IgD-negative memory B cell (primary cell): ENCODE results near the gene EVL. TPM values are rescaled to one million over a fixed set of nuclear protein-coding genes. Genes with fewer than 3 reads are reported as not detected.

Source experiments
- H3K27ac Mint-ChIP-seq, 3 donors: one replicate each; pipeline ENCODE4 v1.8.0; 2020 to 2022; ENCODE audit warnings: mild to moderate bottlenecking in 3 of 3, mixed read lengths in 3 of 3, moderate library complexity in 1 of 3
- H3K27me3 Mint-ChIP-seq: one replicate; pipeline ENCODE4 v1.8.0; 2021; ENCODE audit warnings: mixed read lengths
- H3K36me3 Mint-ChIP-seq: one replicate; pipeline ENCODE4 v1.8.0; 2020; ENCODE audit warnings: mild to moderate bottlenecking, mixed read lengths
- H3K4me1 Mint-ChIP-seq, 3 donors: one replicate each; pipeline ENCODE4 v1.8.0; 2020 to 2022; ENCODE audit warnings: mixed read lengths in 3 of 3, mild to moderate bottlenecking in 1 of 3
- H3K4me3 Mint-ChIP-seq, 4 donors: one replicate each; pipeline ENCODE4 v1.8.0; 2020 to 2022; ENCODE audit warnings: mild to moderate bottlenecking in 4 of 4, mixed read lengths in 4 of 4, moderate library complexity in 3 of 4
- H3K9me3 Mint-ChIP-seq, 3 donors: one replicate each; pipeline ENCODE4 v1.8.0; 2020 to 2021; ENCODE audit warnings: mixed read lengths in 3 of 3, mild to moderate bottlenecking in 1 of 3
- polyA plus RNA-seq: library from polyadenylated mRNA; unstranded; fragments of 300-500 nt; fragmentation: Illumina TruSeq; gene quantifications from one replicate; pipeline ENCODE4 v1.2.3, GENCODE V29; 2021

Gene EVL
- polyA plus RNA-seq, 1 donor from 2014 or later, result 73.3 TPM

DNA sequence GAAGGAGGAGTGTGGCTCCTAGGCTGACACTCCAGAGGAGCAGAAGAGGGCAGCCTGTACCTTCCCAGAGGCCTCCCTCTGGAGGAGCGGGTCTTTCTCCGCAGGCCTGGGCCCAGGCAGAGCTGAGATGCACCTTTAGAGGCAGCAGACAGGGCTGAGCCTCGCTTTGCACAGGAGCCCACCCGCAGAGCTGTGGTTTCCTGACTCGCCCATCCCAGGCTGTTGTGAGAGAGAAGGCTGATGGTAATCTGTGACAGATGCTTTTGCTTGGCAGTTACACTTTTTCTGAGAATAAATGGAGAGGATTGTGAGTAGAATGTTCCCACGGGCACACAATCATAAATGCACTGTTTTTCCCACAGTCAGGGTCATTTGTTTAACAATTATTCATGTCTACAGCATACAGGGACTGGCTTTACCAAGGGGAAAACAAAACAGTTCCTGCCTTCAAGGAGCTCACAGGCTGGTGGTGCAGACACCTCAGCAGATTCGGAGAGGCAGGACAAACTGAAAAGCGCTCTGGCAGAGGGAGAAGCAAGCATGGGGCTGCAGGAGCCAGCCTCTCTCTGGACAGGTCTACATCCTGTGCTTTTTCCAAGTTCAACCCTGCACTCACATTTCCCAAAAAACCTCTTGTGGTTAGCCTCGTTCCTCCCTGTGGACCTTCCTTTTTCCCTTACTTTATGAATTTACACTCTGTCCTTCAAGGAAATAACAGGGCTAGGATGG, 13.9 kb downstream of the EVL start:
- no peaks in the 10 kb centered on the region for H3K27me3 Mint-ChIP-seq
- H3K36me3 Mint-ChIP-seq, result no peaks in the 10 kb centered on the region

DNA sequence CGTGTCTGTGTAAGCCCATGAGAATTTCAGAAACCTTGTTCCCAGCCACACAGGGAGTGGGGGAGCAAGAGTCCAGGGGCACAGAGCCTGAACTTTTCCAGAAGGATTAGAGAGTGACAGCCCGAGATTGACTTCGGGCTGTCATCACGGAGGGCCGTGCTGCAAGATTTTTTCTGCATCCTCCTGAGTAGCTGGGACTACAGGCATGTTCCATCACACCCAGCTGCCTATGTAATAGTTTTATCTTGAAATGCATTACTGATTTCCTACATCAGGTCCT, 14.4 kb downstream of the EVL start:
- Mint-ChIP-seq H3K36me3 (no peaks in the 10 kb centered on the region), H3K4me3 (peak overlapping the region in 2 of 4 donors; percentile 30 to 79), H3K9me3 (no peaks in the 10 kb centered on the region), H3K4me1 (peaks cover 55 to 69% (median 62%) of the 10 kb centered on the region in 3 donors), H3K27ac (peak overlapping the region; percentile 79 to 90 (median 86)), H3K27me3 (no peaks in the 10 kb centered on the region)

More for the DNA sequence above, 13.9 kb downstream of the EVL start:
- Mint-ChIP-seq H3K9me3 (no peaks in the 10 kb centered on the region), H3K4me1 (peaks cover 58 to 73% (median 65%) of the 10 kb centered on the region in 3 donors), H3K4me3 (peak overlapping the region in 3 of 4 donors; percentile 42 to 83 (median 53)), H3K27ac (peak overlapping the region; percentile 79 to 90 (median 86))

DNA sequence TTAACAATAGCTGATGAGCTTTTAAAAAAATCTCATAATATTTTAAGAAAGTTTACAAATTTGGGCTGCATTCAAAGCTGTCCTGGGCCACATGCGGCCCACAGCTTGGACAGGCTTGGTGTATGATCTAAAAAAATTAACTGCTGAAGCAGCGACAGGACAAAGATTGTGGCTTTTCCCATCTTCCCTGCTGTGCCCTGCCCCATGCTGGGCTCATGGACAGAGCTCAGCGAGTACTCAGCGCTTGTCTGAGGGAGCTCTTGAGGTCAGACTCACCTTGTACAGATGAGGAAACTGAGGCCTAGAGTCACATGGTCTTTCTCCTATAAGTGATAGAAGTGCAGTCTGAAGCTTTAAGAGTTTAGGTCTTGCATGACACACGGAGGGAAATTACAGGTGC, 15.0 kb downstream of the EVL start:
- Mint-ChIP-seq H3K27me3 (no peaks in the 10 kb centered on the region), H3K27ac (peak overlapping the region; percentile 33 to 86 (median 79)), H3K4me3 (peak overlapping the region in 1 of 4 donors; percentile 30), H3K36me3 (no peaks in the 10 kb centered on the region), H3K9me3 (no peaks in the 10 kb centered on the region), H3K4me1 (peaks cover 54 to 65% (median 57%) of the 10 kb centered on the region in 3 donors)

DNA sequence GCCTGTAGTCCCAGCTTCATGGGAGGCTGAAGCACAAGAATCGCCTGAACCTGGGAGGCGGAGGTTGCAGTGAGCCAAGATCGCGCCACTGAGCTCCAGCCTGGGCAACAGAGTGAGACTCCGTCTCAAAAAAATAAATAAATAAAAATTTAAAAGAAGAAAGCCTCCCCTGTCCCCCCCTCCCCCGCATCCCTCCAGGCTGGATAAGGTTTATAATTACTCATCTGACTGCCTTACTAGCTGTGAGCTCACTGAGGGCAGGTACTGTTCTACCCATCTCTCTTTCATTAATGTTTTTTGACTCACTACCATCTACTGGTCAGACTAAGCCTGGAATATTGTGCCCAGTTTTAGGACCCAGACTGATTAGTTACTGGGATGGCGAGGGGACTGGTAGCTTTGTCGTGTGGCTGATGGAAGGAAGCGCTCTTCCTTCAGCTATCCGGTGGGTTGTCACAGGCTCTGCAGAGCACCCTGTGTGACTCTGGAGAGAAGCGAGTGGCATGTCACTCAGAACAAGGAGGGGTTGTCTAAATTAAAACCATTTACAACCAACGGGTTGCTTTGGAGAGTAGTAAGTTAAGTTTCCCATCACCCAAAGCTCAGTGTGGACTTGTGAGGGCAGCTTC, 16.9 kb downstream of the EVL start:
- Mint-ChIP-seq H3K27me3 (no peaks in the 10 kb centered on the region), H3K9me3 (no peaks in the 10 kb centered on the region), H3K4me3 (peak overlapping the region in 2 of 4 donors; percentile 37 to 87), H3K27ac (peak overlapping the region; percentile 48 to 89 (median 78)), H3K36me3 (no peaks in the 10 kb centered on the region), H3K4me1 (peaks cover 36 to 55% (median 45%) of the 10 kb centered on the region in 3 donors)

DNA sequence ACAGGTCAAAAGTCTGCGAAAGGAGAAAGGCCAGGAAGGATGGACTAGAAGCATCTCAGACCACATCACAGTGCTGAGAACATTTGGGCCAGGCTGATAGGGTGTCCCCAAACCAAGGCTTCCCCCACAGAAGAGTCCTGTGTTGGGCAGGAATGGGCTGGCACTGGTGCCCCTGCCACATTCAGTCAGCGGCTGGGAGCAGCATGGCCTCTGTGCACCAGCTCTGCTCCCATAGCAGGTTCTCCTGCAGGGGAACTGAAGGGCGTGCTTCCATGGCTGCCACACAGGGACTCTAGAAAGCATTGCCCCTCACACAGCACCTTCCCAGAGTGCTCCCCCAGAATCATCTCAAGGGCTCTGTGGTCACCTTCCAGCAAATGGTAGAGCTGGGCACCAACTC, 17.5 kb downstream of the EVL start:
- Mint-ChIP-seq H3K4me3 (peak overlapping the region in 1 of 4 donors; percentile 79), H3K27ac (peak overlapping the region in 1 of 3 donors; percentile 47), H3K27me3 (no peaks in the 10 kb centered on the region), H3K36me3 (no peaks in the 10 kb centered on the region), H3K9me3 (no peaks in the 10 kb centered on the region), H3K4me1 (peaks cover 35 to 53% (median 45%) of the 10 kb centered on the region in 3 donors)

DNA sequence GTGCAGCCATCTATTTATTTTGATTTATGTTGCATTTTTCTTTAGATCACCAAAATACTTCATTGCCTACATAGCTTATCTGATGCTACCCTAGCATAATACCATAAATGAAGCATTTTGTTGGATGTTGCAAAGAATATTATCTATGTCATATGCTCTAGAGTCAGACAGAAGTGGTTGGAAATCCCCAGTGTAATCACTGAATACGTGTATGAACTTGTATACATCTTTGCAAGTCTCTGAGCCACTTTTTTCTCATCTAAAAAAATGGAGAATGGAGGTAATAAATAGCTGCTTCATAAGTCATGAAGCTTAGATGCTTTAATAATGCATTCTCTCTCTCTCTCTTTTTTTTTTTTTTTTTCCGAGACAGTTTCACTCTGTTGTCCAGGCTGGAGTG, 18.5 kb downstream of the EVL start:
- Mint-ChIP-seq H3K9me3 (no peaks in the 10 kb centered on the region), H3K27ac (no peak overlapping the region), H3K4me1 (peaks cover 29 to 48% (median 38%) of the 10 kb centered on the region in 3 donors), H3K36me3 (no peaks in the 10 kb centered on the region), H3K27me3 (no peaks in the 10 kb centered on the region), H3K4me3 (peak overlapping the region in 1 of 4 donors; percentile 22)

DNA sequence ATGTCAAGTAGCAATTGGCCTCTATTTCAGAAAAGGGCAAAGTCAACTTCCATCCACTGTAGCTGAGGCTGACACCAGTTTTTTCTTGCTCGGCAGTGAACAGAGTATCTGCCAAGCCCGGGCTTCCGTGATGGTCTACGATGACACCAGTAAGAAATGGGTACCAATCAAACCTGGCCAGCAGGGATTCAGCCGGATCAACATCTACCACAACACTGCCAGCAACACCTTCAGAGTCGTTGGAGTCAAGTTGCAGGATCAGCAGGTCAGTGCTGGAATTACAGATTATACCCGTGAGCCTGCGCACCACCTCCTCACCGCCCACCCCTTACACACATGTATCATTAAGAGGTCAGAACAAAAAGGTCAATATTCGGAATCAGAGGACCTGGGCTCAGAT, 19.4 kb downstream of the EVL start:
- H3K36me3 Mint-ChIP-seq, result no peaks in the 10 kb centered on the region
- H3K27ac Mint-ChIP-seq, result peak overlapping the region in 1 of 3 donors; percentile 53
- no peaks in the 10 kb centered on the region for H3K9me3 Mint-ChIP-seq
- no peaks in the 10 kb centered on the region for H3K27me3 Mint-ChIP-seq
- H3K4me3 Mint-ChIP-seq, result no peak overlapping the region
- H3K4me1 Mint-ChIP-seq, result peaks cover 20 to 39% (median 32%) of the 10 kb centered on the region in 3 donors

DNA sequence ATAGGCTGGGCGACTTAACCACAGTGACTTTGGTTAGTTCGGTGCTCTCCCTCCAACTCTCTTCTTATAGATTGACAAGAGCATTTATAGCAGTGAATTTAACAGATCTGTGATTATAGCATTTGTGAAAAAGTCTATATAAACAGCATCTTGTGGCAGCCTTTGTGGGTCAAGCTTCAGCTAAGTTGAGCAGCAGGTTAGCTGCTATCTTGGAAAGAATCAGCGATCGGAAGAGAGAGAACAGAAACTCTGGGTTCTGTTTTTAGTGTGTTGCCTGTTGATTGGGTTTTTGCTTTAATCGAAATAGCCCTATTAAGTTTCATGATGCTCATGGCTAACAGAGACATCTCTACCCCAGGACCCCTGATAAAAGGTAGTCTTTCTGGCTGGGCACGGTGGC, 20.2 kb downstream of the EVL start:
- Mint-ChIP-seq H3K27me3 (no peaks in the 10 kb centered on the region), H3K9me3 (no peaks in the 10 kb centered on the region), H3K4me1 (peaks cover 12 to 34% (median 30%) of the 10 kb centered on the region in 3 donors), H3K27ac (no peak overlapping the region), H3K4me3 (no peak overlapping the region), H3K36me3 (no peaks in the 10 kb centered on the region)

DNA sequence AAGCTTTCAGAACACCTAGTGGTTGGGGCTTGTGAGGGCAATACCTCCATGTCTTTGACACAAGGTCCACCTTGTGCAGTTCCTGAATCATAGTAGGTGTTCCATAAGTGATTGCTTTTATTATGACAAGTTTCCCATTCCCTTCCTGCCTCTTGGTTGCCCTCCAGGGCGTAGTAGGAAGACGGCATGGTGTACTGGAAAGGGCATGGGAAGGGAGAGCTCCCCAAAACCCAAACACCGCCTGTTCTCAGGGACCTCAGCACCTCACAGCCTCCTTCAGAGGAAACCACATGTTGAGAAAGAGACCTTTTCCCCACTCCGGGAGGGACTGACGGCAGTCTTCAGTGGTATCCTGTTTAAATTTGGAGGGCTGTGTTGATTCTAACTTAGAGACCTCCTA, 21.1 kb downstream of the EVL start:
- H3K9me3 Mint-ChIP-seq, result no peaks in the 10 kb centered on the region
- no peak overlapping the region for H3K27ac Mint-ChIP-seq
- peak overlapping the region in 2 of 4 donors; percentile 3 to 49 for H3K4me3 Mint-ChIP-seq
- H3K36me3 Mint-ChIP-seq, result no peaks in the 10 kb centered on the region
- peaks cover 8 to 34% (median 24%) of the 10 kb centered on the region in 3 donors for H3K4me1 Mint-ChIP-seq
- no peaks in the 10 kb centered on the region for H3K27me3 Mint-ChIP-seq

DNA sequence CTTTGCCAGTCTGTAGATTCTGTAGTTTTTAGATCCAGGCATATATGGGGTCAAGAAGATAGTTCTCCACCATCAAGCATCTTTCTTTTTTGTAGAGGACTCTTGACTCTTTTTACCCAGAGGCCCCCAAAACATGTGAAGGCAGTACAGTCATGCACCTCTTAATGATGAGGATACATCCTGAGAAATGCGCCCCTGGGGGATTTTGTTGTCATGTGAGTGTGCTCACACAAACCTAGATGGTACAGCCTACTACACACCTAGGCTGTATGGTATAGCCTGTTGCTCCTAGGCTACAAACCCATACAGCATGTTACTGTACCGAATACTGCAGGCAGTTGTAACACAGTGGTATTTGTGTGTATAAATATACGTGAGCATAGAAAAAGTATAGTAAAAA, 23.0 kb downstream of the EVL start:
- H3K9me3 Mint-ChIP-seq, result no peaks in the 10 kb centered on the region
- H3K4me3 Mint-ChIP-seq, result no peak overlapping the region
- no peaks in the 10 kb centered on the region for H3K36me3 Mint-ChIP-seq
- H3K27ac Mint-ChIP-seq, result peak overlapping the region in 2 of 3 donors; percentile 11 to 22
- H3K4me1 Mint-ChIP-seq, result peaks cover 5 to 22% (median 12%) of the 10 kb centered on the region in 3 donors
- no peaks in the 10 kb centered on the region for H3K27me3 Mint-ChIP-seq

DNA sequence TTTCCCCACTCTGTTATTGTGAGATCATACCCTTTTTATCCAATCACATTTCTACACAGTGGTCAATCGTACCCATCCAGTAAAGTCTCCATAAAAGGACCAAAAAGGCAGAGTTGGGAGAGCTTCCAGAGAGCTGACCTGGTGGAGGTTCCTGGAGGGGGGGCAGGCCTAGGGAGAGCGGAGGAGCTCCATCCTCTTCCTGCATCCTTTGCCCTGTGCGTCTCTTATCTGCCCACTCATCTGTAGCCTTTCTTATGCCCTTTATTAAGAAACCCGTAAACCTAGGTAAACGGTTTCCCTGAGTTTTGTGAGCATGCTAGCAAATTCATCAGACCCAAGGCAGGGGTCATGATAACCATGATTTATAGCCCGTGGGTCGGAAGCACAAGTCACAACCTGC, 26.2 kb downstream of the EVL start:
- Mint-ChIP-seq H3K27me3 (no peaks in the 10 kb centered on the region), H3K4me3 (no peak overlapping the region), H3K4me1 (peaks cover 5 to 19% (median 9%) of the 10 kb centered on the region in 3 donors), H3K36me3 (no peaks in the 10 kb centered on the region), H3K27ac (no peak overlapping the region), H3K9me3 (no peaks in the 10 kb centered on the region)

DNA sequence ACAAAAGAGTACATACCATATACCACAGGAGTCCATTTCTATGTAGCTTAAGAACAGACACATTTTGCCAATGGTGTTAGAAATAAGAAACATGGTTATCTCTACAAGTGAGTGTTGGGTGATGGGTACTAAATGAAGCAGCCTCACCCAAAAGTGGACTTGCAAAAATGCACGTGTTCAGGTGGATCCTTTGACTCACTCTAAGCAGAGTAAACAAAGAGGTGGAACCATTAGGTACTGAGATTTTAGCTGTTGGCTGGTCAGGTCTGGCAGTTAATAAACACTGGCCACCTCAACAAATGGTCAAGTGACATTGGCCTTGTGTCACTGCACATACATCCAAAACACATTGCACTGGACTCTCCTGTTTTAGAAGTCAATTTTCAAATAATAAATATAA, 27.6 kb downstream of the EVL start:
- H3K9me3 Mint-ChIP-seq, result no peaks in the 10 kb centered on the region
- no peaks in the 10 kb centered on the region for H3K36me3 Mint-ChIP-seq
- no peaks in the 10 kb centered on the region for H3K27me3 Mint-ChIP-seq
- H3K4me3 Mint-ChIP-seq, result no peak overlapping the region
- H3K27ac Mint-ChIP-seq, result no peak overlapping the region
- H3K4me1 Mint-ChIP-seq, result peaks cover 8 to 18% (median 10%) of the 10 kb centered on the region in 3 donors

DNA sequence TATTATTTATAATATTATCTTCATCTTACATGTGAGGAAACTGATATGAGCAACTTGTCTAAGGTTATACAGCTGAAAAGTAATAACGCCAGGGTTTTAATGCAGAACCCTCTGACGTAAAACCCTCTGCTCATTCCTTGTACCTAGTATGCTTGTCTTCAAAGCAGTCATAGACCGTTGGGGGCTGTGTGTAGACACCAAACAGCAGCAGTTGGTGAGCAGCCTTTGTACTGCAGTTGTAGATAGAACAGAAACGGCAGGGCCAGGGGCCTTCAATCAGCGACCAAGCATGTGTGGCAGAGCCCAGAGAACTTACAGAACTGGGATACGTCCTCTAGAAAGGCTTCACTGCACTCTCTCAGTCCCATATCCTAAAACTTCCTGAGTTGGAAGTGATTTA, 28.1 kb downstream of the EVL start:
- Mint-ChIP-seq H3K4me3 (no peak overlapping the region), H3K36me3 (no peaks in the 10 kb centered on the region), H3K9me3 (no peaks in the 10 kb centered on the region), H3K4me1 (peaks cover 10 to 18% (median 12%) of the 10 kb centered on the region in 3 donors), H3K27me3 (no peaks in the 10 kb centered on the region), H3K27ac (no peak overlapping the region)

DNA sequence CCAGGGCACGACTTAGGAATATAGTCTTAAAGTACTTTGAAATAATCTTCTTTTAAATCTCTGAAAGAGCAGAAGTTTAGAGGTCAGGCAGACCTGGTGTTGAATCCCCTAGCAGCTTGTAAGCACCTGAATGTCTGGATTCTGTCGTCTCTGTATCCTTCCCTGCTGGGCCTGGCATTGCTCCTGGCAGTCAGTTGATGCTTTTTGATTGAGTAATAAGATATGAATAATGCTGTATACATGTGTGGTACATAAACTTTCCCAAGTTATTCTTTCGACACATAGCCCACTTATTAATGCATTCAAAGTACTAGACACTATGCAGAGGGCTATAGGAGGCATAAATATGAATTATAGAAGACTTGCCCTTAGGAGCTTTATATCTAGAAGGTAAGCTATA, 31.4 kb downstream of the EVL start:
- Mint-ChIP-seq H3K9me3 (no peaks in the 10 kb centered on the region), H3K27ac (peak overlapping the region in 1 of 3 donors; percentile 48), H3K27me3 (no peaks in the 10 kb centered on the region), H3K4me3 (no peak overlapping the region), H3K4me1 (peaks cover 6 to 21% (median 15%) of the 10 kb centered on the region in 3 donors), H3K36me3 (no peaks in the 10 kb centered on the region)

DNA sequence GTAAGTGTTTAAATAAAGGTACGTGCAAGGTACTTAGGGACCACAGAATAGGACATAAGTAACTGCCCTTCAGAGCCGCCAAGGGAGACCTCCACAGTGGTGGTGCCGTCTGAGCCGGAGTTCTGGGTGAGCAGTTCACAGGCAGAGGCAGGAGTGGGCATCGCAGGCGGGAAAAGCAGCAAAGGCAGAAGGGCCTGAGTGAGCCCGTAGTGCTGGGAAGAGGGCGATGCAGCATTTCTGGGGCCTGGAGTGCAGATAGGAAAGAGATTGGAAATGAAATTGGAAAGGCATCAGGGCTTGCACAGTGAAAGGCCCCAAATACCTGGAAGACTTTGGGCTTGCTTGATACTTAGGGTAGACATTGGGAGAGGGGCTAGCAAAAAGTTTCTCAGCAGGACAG, 32.9 kb downstream of the EVL start:
- Mint-ChIP-seq H3K9me3 (no peaks in the 10 kb centered on the region), H3K4me3 (no peak overlapping the region), H3K27me3 (no peaks in the 10 kb centered on the region), H3K4me1 (peaks cover 12 to 27% (median 22%) of the 10 kb centered on the region in 3 donors), H3K36me3 (no peaks in the 10 kb centered on the region), H3K27ac (peak overlapping the region in 1 of 3 donors; percentile 52)
